Skeletal muscle satellite cell (primary cell): ENCODE results near the gene WFS1.

Source experiments
- H3K27me3 ChIP-seq: 2 replicates; pipeline ENCODE4 v1.7.0; 2013; ENCODE audit warnings: low read length; ENCODE audit not compliant: control insufficient read depth, insufficient read depth
- H3K36me3 ChIP-seq: 2 replicates; pipeline ENCODE4 v1.7.0; 2013; ENCODE audit warnings: mild to moderate bottlenecking, control low read depth, low read length; ENCODE audit not compliant: insufficient read depth
- H3K4me1 ChIP-seq: 2 replicates; pipeline ENCODE4 v1.7.0; 2013; ENCODE audit warnings: low read length; ENCODE audit not compliant: control insufficient read depth, insufficient read depth
- H3K4me2 ChIP-seq: 2 replicates; pipeline ENCODE4 v1.7.0; 2013; ENCODE audit warnings: mild to moderate bottlenecking, low read length
- H3K4me3 ChIP-seq: 2 replicates; pipeline ENCODE4 v1.7.0; 2013; ENCODE audit warnings: low read length
- H3K9ac ChIP-seq: 2 replicates; pipeline ENCODE4 v1.7.0; 2013; ENCODE audit warnings: mild to moderate bottlenecking, low read depth, low read length, moderate library complexity
- H3K9me3 ChIP-seq: replicated peaks from 2 replicates; pipeline ENCODE4 v1.7.0; 2013; ENCODE audit warnings: mild to moderate bottlenecking, control low read depth, low read length

WFS1 gene

GRCh38 chr4:6229671-6230501, 39.8 kb upstream of the WFS1 start:
- peaks cover 12% of the 10 kb centered on the region for H3K27me3 ChIP-seq
- H3K9me3 ChIP-seq: no peaks in the 10 kb centered on the region
- no peaks in the 10 kb centered on the region for H3K36me3 ChIP-seq
- no peak overlapping the region for H3K4me3 ChIP-seq
- no peaks in the 10 kb centered on the region for H3K4me1 ChIP-seq
- no peak overlapping the region for H3K9ac ChIP-seq
- no peak overlapping the region for H3K4me2 ChIP-seq

- Histone ChIP-seq H3K4me1 (no peaks in the 10 kb centered on the region), H3K4me3 (no peak overlapping the region), H3K9ac (no peak overlapping the region), H3K4me2 (no peak overlapping the region), H3K27me3 (peaks cover 18% of the 10 kb centered on the region), H3K36me3 (no peaks in the 10 kb centered on the region), H3K9me3 (no peaks in the 10 kb centered on the region)
Observed at GRCh38 chr4:6230502-6230785, 39.2 kb upstream of the WFS1 start.

GRCh38 chr4:6230827-6231662, 38.6 kb upstream of the WFS1 start:
- no peak overlapping the region for H3K4me3 ChIP-seq
- no peaks in the 10 kb centered on the region for H3K36me3 ChIP-seq
- no peaks in the 10 kb centered on the region for H3K9me3 ChIP-seq
- no peak overlapping the region for H3K9ac ChIP-seq
- H3K27me3 ChIP-seq: peaks cover 24% of the 10 kb centered on the region
- no peaks in the 10 kb centered on the region for H3K4me1 ChIP-seq
- no peak overlapping the region for H3K4me2 ChIP-seq

- H3K4me3 ChIP-seq: no peak overlapping the region
- no peak overlapping the region for H3K4me2 ChIP-seq
- H3K4me1 ChIP-seq: no peaks in the 10 kb centered on the region
- H3K36me3 ChIP-seq: no peaks in the 10 kb centered on the region
- H3K9ac ChIP-seq: no peak overlapping the region
- H3K27me3 ChIP-seq: peaks cover 27% of the 10 kb centered on the region
- H3K9me3 ChIP-seq: no peaks in the 10 kb centered on the region
Observed at GRCh38 chr4:6231663-6232165, 37.9 kb upstream of the WFS1 start.

- Histone ChIP-seq H3K9me3 (no peaks in the 10 kb centered on the region), H3K4me2 (no peak overlapping the region), H3K4me1 (no peaks in the 10 kb centered on the region), H3K4me3 (no peak overlapping the region), H3K36me3 (no peaks in the 10 kb centered on the region), H3K27me3 (peaks cover 26% of the 10 kb centered on the region), H3K9ac (no peak overlapping the region)
Observed at GRCh38 chr4:6232836-6233785, 36.5 kb upstream of the WFS1 start.

- Histone ChIP-seq H3K4me2 (no peak overlapping the region), H3K4me1 (no peaks in the 10 kb centered on the region), H3K27me3 (peaks cover 19% of the 10 kb centered on the region), H3K9ac (no peak overlapping the region), H3K36me3 (no peaks in the 10 kb centered on the region), H3K4me3 (no peak overlapping the region), H3K9me3 (no peaks in the 10 kb centered on the region)
Observed at GRCh38 chr4:6233929-6234328, 35.7 kb upstream of the WFS1 start.

GRCh38 chr4:6235012-6235411, 34.6 kb upstream of the WFS1 start:
- Histone ChIP-seq H3K36me3 (no peaks in the 10 kb centered on the region), H3K4me3 (no peak overlapping the region), H3K4me2 (no peak overlapping the region), H3K4me1 (no peaks in the 10 kb centered on the region), H3K9me3 (no peaks in the 10 kb centered on the region), H3K9ac (no peak overlapping the region), H3K27me3 (peaks cover 21% of the 10 kb centered on the region)

GRCh38 chr4:6235901-6236640, 33.6 kb upstream of the WFS1 start:
- H3K4me2 ChIP-seq: no peak overlapping the region
- H3K9me3 ChIP-seq: no peaks in the 10 kb centered on the region
- no peak overlapping the region for H3K9ac ChIP-seq
- no peaks in the 10 kb centered on the region for H3K36me3 ChIP-seq
- no peak overlapping the region for H3K4me3 ChIP-seq
- peaks cover 21% of the 10 kb centered on the region for H3K27me3 ChIP-seq
- H3K4me1 ChIP-seq: no peaks in the 10 kb centered on the region

- Histone ChIP-seq H3K27me3 (peaks cover 21% of the 10 kb centered on the region), H3K4me3 (no peak overlapping the region), H3K9me3 (no peaks in the 10 kb centered on the region), H3K36me3 (no peaks in the 10 kb centered on the region), H3K9ac (no peak overlapping the region), H3K4me2 (no peak overlapping the region), H3K4me1 (no peaks in the 10 kb centered on the region)
Observed at GRCh38 chr4:6236816-6237390, 32.7 kb upstream of the WFS1 start.

- H3K4me2 ChIP-seq: no peak overlapping the region
- no peak overlapping the region for H3K4me3 ChIP-seq
- H3K9ac ChIP-seq: no peak overlapping the region
- no peaks in the 10 kb centered on the region for H3K36me3 ChIP-seq
- H3K4me1 ChIP-seq: no peaks in the 10 kb centered on the region
- H3K27me3 ChIP-seq: peaks cover 21% of the 10 kb centered on the region
- H3K9me3 ChIP-seq: no peaks in the 10 kb centered on the region
Observed at GRCh38 chr4:6239486-6239885, 30.2 kb upstream of the WFS1 start.
